ENCODE data around the gene IL18R1.

IL18R1 gene

GRCh38 chr2:102355526-102356380, at the start of gene IL18R1:
IL18R1 (plus strand) TSS chr2:102355796; CDS start chr2:102362661, 6,865 bp downstream.
- DNase-seq: peak; percentile 69 to 73

GRCh38 chr2:102306125-102306524, 49.5 kb upstream of the IL18R1 start:
- no peak for DNase-seq

- DNase-seq: no peak
Measured at GRCh38 chr2:102310964-102311640, 44.5 kb upstream of the IL18R1 start, which contains the start of gene IL1RL1. IL1RL1 (plus strand) TSS chr2:102311563; CDS start chr2:102338265, 26,702 bp downstream.

GRCh38 chr2:102313025-102313424, 42.6 kb upstream of the IL18R1 start:
- DNase-seq: no peak

- DNase-seq: no peak
Measured at GRCh38 chr2:102313471-102313870, 42.1 kb upstream of the IL18R1 start.

GRCh38 chr2:102313950-102314349, 41.6 kb upstream of the IL18R1 start:
- DNase-seq: no peak

GRCh38 chr2:102315921-102316320, 39.7 kb upstream of the IL18R1 start:
- no peak for DNase-seq

GRCh38 chr2:102317715-102318114, 37.9 kb upstream of the IL18R1 start:
- DNase-seq: no peak

- DNase-seq: no peak
Measured at GRCh38 chr2:102318437-102318836, 37.2 kb upstream of the IL18R1 start.

GRCh38 chr2:102321941-102322719, 33.5 kb upstream of the IL18R1 start:
- no peak for DNase-seq

GRCh38 chr2:102324914-102325313, 30.7 kb upstream of the IL18R1 start:
- peak in 1 of 2 donors; percentile 25 for DNase-seq

- no peak for DNase-seq
Measured at GRCh38 chr2:102331311-102331980, 24.1 kb upstream of the IL18R1 start.

GRCh38 chr2:102334486-102334885, 21.1 kb upstream of the IL18R1 start:
- DNase-seq: no peak

- DNase-seq: no peak
Measured at GRCh38 chr2:102335871-102336366, 19.7 kb upstream of the IL18R1 start.

GRCh38 chr2:102336502-102336945, 19.1 kb upstream of the IL18R1 start:
- DNase-seq: no peak

GRCh38 chr2:102337012-102337411, 18.6 kb upstream of the IL18R1 start:
- DNase-seq: no peak

- no peak for DNase-seq
Measured at GRCh38 chr2:102337481-102338386, 17.9 kb upstream of the IL18R1 start.

- DNase-seq: no peak
Measured at GRCh38 chr2:102340778-102341177, 14.8 kb upstream of the IL18R1 start.

GRCh38 chr2:102342888-102343287, 12.7 kb upstream of the IL18R1 start:
- DNase-seq: no peak

- DNase-seq: no peak
Measured at GRCh38 chr2:102344397-102344796, 11.2 kb upstream of the IL18R1 start.

GRCh38 chr2:102345329-102345920, 10.2 kb upstream of the IL18R1 start:
- no peak for DNase-seq

All from activated CD4-positive, alpha-beta T cell treated with anti-CD3 and anti-CD28 coated beads for 4 hours (primary cell).